GM10248 (cell line): ENCODE data around the gene MYO5A.
"Not testable (repeated sequence)": the region's sequence is repeated elsewhere in the genome, so short reads cannot be mapped to it uniquely, and the experiment has no call there.

ENCODE experiments used
- CTCF ChIA-PET: fragments of 300-600 bp; sonication (Branson Sonifier 250); formaldehyde crosslinking; extraction: SDS; loops from one replicate; lab custom pipeline; 2021; ENCODE audit warnings: antibody characterized with exemption; lab: Yijun Ruan, JAX
- POLR2A ChIA-PET: fragments of 350-650 bp; sonication (Branson Sonifier 250); formaldehyde crosslinking; extraction: SDS; loops from one replicate; lab custom pipeline; 2020; ENCODE audit warnings: antibody characterized with exemption; lab: Yijun Ruan, JAX
- DNase-seq: peaks from one replicate; pipeline ENCODE4 v3.0.0; 2012; ENCODE audit errors: extremely low spot score
- CTCF ChIP-seq: IDR thresholded peaks from 2 replicates; pipeline ENCODE4 v1.5.1; 2012; ENCODE audit warnings: mild to moderate bottlenecking, low read depth; ENCODE audit errors: extremely low read depth, missing control alignments, control extremely low read depth

MYO5A gene

DNA sequence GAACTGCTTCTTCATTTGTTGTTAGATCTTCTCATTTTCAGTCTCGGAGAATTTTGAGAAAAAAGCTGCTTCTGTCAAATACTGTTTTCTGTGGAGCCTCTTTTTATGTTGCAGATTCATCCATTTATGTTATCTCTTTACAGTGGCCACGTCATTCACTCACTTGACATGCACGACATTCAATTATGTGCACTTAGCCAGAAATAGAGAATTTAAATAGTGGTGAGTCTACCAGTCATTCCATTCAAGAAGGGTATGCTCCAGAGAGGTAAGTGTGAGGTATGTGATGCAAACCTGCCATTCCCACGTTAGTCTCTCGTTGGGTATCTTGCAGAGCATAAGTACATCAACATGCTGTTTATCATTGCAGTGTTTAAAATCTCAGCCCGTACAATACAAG is 30.3 kb upstream of the MYO5A start:
- ChIA-PET POLR2A (interaction anchor here (0.7 to 1.0 kb wide), 3 partner anchors 10 to 178 kb away, joined by 3 to 4 read pairs (median 3); partner anchors contain the start of gene ARPP19), CTCF (interaction anchor here (0.7 to 2.5 kb wide), 7 partner anchors 10 to 303 kb away, joined by 3 to 9 read pairs (median 3); partner anchors contain the start of gene ARPP19)
- no peak for DNase-seq
- TF ChIP-seq CTCF = no peak

DNA sequence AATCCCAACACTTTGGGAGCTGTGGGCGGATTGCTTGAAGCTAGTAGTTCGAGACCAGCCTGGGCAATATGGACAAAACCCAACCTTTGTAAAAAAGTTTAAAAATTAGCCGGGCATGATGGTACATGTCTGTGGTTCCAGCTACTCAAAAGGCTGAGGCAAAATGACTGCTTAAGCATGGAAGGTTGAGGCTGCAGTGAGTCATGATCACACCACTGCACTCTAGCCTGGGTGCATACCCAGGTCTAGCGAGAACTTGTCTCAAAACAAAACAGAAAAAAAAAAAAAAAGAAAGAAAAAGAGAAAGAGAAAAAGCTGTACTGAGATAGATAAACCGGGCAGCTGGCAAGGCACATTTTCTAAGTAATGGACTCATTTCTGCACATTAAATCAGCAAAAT is 29.5 kb upstream of the MYO5A start:
- ChIA-PET CTCF (interaction anchor here (1.3 to 1.4 kb wide), 2 partner anchors 30 to 227 kb away, joined by 3 to 4 read pairs; no protein-coding TSS in a partner anchor), POLR2A (interaction anchor here (0.6 kb wide), 1 partner anchor 292 kb away, joined by 3 read pairs; no protein-coding TSS in a partner anchor)
- DNase-seq = no peak

DNA sequence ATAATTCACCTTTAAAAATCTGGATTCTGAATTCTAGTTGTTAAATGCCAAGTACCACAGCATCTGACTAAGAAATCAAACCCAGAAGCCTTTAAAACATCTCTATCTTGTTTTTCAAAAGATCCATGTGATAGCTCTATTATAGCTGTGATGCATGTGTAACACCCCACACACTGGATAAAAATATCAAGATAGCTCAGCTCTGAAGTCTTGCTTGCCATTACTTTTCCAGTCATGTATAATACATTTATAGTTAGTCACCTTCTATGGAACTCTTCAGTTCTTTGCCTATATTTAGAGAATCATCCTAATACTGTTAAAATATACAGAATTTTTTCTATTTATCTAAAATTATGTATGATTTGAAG is 28.6 kb upstream of the MYO5A start:
- no peak for TF ChIP-seq CTCF
- ChIA-PET CTCF (no interaction called here), POLR2A (no interaction called here)
- no peak for DNase-seq

More for the DNA sequence above, 29.5 kb upstream of the MYO5A start:
- TF ChIP-seq CTCF = no peak

GRCh38 chr15:52556524-52557273 is 28.0 kb upstream of the MYO5A start:
- ChIA-PET CTCF (interaction anchor here (0.8 kb wide), 1 partner anchor 36 kb away, joined by 3 read pairs; no protein-coding TSS in a partner anchor), POLR2A (no interaction called here)
- no peak for DNase-seq
- no peak for TF ChIP-seq CTCF

- DNase-seq = no peak
- no peak for TF ChIP-seq CTCF
- CTCF ChIA-PET = interaction anchor here (1.3 to 4.4 kb wide), 3 partner anchors 12 to 221 kb away, joined by 4 to 16 read pairs (median 4); no protein-coding TSS in a partner anchor
- POLR2A ChIA-PET = interaction anchor here (0.6 kb wide), 1 partner anchor 15 kb away, joined by 5 read pairs; no protein-coding TSS in a partner anchor
Observed at GRCh38 chr15:52552303-52552702, 23.6 kb upstream of the MYO5A start.

DNA sequence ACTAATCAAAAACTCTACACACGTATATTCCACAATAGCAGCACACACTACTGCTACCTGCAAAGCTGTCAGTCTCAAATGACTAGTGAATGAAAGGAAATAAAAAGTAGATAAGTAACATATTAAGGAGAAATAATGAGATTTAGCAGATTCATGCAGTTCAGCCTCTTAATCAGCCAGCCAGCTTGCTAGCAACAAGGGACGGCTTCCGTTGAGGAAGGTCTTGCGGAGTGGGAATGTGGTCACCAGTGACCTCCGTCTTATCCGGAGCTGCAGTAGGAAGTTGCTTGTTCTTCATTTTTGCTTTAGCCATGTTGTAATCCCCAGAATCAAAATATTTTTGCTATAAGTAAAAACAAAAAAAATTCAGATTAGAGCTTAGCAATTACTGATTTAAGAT is 23.1 kb upstream of the MYO5A start:
- POLR2A ChIA-PET = no interaction called here
- no peak for DNase-seq
- TF ChIP-seq CTCF = no peak
- CTCF ChIA-PET = interaction anchor here (1.3 to 4.4 kb wide), 3 partner anchors 12 to 221 kb away, joined by 4 to 16 read pairs (median 4); no protein-coding TSS in a partner anchor

DNA sequence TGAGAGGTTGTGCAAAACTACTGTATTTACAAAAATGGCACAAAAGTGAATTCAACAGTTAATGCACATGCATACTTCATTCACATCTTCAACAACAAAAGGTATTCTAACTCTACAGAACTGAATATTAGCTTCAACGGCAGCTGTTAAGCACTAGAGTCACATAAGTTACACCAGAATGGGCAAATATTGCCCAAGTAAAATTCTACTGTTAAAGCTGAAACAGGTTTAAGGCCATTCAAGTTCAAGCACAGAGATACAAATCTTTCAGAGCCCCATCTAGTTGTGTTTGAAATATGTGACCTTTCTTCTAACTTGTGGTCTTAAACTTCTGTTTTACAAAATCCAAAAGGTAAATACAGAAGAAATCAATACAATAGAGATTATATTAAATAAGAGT is 22.5 kb upstream of the MYO5A start:
- CTCF ChIA-PET = interaction anchor here (1.3 to 4.4 kb wide), 4 partner anchors 13 to 220 kb away, joined by 4 to 16 read pairs (median 4); partner anchors contain the start of gene MYO5A
- DNase-seq, POLR2A ChIA-PET: not testable (repeated sequence)
